Testis (tissue), 3 donors: Measurements from ENCODE around the gene SORCS3. TPM values are rescaled to one million over a fixed set of nuclear protein-coding genes. Genes with fewer than 3 reads are reported as not detected.

Experiments
- DNase-seq: peaks from one replicate; pipeline ENCODE4 v3.0.0-alpha.2; 2019
- H3K27ac ChIP-seq, 2 donors: fragments of 200-600 bp; sonication (generic); one replicate each; pipeline ENCODE4 v1.5.1; 2019
- H3K27me3 ChIP-seq: fragments of 200-600 bp; sonication (generic); one replicate; pipeline ENCODE4 v1.5.1; 2019
- H3K36me3 ChIP-seq: fragments of 200-600 bp; sonication (generic); one replicate; pipeline ENCODE4 v1.5.1; 2017; ENCODE audit warnings: low read depth; ENCODE audit errors: missing control alignments
- H3K4me1 ChIP-seq: fragments of 200-600 bp; sonication (generic); one replicate; pipeline ENCODE4 v1.5.1; 2019
- H3K4me3 ChIP-seq, 2 donors: fragments of 200-600 bp; sonication (generic); one replicate each; pipeline ENCODE4 v1.5.1; 2017 to 2019
- H3K9me3 ChIP-seq: fragments of 200-600 bp; sonication (generic); one replicate; pipeline ENCODE4 v1.5.1; 2017
- POLR2A ChIP-seq: fragments of 450-650 bp; IDR thresholded peaks from one replicate; pipeline ENCODE4 v1.6.1; 2017; ENCODE audit warnings: antibody characterized with exemption, mild to moderate bottlenecking, moderate library complexity
- WGBS, 2 donors: methylation state at CpG; one replicate each; pipeline ENCODE4 v1.1.5; 2018; 5-methylcytosine and 5-hydroxymethylcytosine counted together
- intact Hi-C: fragments of 100-400 bp; cut with DNase I; formaldehyde crosslinking; loops from one replicate; pipeline ENCODE4 v1.15.1; 2023; ENCODE audit warnings: low total_unique reads
- polyA plus RNA-seq: library from polyadenylated mRNA; stranded (reverse); fragments of 350-450 nt; fragmentation: Illumina TruSeq; extraction: RNeasy Lipid Tissue Mini Kit (QIAGEN cat#74804); gene quantifications from one replicate; pipeline ENCODE4 v1.2.3, GENCODE V29; 2014; ENCODE audit warnings: low read depth, low replicate concordance; ENCODE audit not compliant: insufficient read depth
- total RNA-seq, 2 donors: library from RNA; depleted of rRNA; stranded (reverse); fragments of >200 nt; gene quantifications; one replicate each; pipeline ENCODE4 v1.2.3, GENCODE V29; 2016
- TF ChIP-seq, protein P1 (sequence below), 3 experiments: fragments of 450-650 bp in 2 of 3; fragments of 200-600 bp in 1 of 3; sonication (generic) in 1 of 3; IDR thresholded peaks; one replicate each; pipeline ENCODE4 v1.5.1; 2016 to 2019; ENCODE audit warnings: antibody characterized with exemption in 3 of 3, mild to moderate bottlenecking in 2 of 3, moderate library complexity in 1 of 3

Gene SORCS3
- total and polyA plus RNA-seq, 3 donors from 2014 or later, result 1.3 to 2.2 (median 1.7) TPM

DNA sequence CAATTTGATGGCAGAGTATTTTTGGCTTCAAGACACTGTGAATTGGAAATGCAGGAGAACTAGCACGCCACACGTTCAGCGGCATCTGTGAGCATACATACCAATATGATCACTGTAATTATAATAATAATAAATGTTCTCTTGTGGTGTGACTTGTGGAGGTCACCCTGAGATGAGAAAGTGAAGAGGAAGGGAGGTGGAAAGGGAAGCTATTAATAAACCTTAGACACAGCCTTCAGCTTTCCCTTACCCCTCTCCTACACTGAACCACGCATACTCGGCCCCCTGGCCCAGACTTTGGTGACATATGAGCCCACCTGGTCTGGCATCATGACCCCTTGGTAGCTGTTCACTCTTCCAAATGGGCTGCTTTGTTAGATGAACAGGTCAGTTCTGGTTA lies 139.1 kb downstream of the SORCS3 start:
- WGBS, 2 donors, result 87 to 92% methylated on average over 5 of the region's 5 CpGs
- Histone ChIP-seq H3K27ac (no peak overlapping the region), H3K4me1 (no peaks in the 10 kb centered on the region), H3K9me3 (no peaks in the 10 kb centered on the region), H3K36me3 (no peaks in the 10 kb centered on the region), H3K4me3 (no peak overlapping the region), H3K27me3 (no peaks in the 10 kb centered on the region)
- intact Hi-C loops, result no loop called here
- DNase-seq, result no peak
- TF ChIP-seq POLR2A, result no peak
- TF ChIP-seq, protein P1, sequence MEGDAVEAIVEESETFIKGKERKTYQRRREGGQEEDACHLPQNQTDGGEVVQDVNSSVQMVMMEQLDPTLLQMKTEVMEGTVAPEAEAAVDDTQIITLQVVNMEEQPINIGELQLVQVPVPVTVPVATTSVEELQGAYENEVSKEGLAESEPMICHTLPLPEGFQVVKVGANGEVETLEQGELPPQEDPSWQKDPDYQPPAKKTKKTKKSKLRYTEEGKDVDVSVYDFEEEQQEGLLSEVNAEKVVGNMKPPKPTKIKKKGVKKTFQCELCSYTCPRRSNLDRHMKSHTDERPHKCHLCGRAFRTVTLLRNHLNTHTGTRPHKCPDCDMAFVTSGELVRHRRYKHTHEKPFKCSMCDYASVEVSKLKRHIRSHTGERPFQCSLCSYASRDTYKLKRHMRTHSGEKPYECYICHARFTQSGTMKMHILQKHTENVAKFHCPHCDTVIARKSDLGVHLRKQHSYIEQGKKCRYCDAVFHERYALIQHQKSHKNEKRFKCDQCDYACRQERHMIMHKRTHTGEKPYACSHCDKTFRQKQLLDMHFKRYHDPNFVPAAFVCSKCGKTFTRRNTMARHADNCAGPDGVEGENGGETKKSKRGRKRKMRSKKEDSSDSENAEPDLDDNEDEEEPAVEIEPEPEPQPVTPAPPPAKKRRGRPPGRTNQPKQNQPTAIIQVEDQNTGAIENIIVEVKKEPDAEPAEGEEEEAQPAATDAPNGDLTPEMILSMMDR (IDR thresholded peaks at IDR 0.05), result no peak

DNA sequence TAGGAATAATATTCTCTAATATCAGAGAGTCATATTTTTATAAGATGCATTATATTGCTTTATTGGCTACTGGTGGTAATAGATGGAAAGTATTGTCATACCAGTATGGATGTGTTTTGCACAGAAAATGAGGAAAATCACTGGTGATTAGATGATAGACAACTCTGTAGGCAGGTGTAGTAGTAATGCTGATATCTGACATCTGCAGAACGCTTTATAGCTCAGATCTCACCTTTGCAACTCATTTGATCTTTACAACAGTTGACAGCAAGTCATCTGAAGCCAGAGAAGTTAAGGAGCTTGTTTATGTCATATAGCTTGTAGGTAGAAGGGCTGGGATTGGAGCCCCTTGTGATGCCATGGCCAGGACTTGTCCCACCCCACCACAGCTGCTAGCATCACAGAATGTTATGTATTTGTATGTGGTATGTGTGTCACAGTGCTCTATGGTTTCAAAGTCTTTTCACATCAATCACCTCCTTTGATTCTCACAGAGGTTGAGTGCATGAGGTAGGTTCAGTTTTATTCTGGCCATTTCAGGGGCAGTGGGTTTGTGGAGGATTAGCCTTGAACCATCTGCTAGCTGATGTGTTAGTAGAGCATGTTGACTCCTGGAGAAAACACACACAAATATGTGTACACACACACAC lies 140.0 kb downstream of the SORCS3 start:
- intact Hi-C loops, result no loop called here
- TF ChIP-seq, protein P1 (IDR thresholded peaks at IDR 0.05), result no peak
- TF ChIP-seq POLR2A, result no peak
- Histone ChIP-seq H3K9me3 (no peaks in the 10 kb centered on the region), H3K36me3 (no peaks in the 10 kb centered on the region), H3K27ac (no peak overlapping the region), H3K27me3 (no peaks in the 10 kb centered on the region), H3K4me3 (no peak overlapping the region), H3K4me1 (no peaks in the 10 kb centered on the region)
- WGBS, 2 donors, result 78 to 91% methylated on average over 1 of the region's 1 CpG
- no peak for DNase-seq

DNA sequence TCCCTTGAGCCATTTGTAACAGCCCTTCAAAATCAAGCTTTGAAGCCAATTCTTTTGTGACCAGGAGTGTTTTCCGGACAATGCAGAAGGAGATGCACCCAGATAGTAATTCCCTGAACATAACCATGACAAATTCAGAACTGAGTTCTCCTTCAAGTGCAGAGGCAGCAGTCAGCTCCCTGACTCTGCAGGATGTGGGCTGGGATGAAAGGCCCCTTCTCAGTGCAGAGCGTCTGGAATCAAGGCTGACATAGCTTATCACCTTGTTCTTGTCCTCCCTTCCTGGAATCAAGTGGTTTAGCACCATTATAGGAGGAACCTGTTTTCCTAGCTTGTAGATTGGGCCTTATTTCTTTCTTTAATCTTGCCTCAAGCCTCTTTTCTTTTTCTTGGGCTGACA lies 143.4 kb downstream of the SORCS3 start:
- DNase-seq, result no peak
- no peak overlapping the region for H3K27ac ChIP-seq
- WGBS, 2 donors, result 69 to 81% methylated on average over 2 of the region's 2 CpGs
- no peak for TF ChIP-seq POLR2A
- TF ChIP-seq, protein P1 (IDR thresholded peaks at IDR 0.05), result no peak
- no peaks in the 10 kb centered on the region for H3K27me3 ChIP-seq
- intact Hi-C loops, result no loop called here
- H3K4me1 ChIP-seq, result no peaks in the 10 kb centered on the region
- H3K9me3 ChIP-seq, result no peaks in the 10 kb centered on the region
- H3K36me3 ChIP-seq, result no peaks in the 10 kb centered on the region
- H3K4me3 ChIP-seq, result no peak overlapping the region

DNA sequence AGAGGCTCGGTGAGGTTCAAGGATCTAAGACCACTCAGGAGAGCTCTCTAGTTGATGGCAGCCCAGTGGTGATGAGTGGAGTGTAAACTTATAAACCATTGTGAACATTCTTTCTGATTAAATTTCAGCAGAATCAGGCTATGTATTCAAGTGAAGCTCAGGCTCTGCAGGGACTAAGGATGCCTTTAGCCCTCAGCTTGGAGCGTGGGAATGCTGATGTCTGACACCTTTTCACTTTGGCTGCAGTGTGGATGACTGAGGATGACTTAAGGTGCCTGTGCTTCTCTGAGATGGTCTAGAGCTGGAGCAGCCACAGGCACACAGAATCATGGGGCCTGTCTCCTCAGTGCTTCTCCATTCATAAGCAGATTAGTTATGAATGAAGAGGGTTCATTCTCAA lies 150.4 kb downstream of the SORCS3 start:
- intact Hi-C loops, result no loop called here
- Histone ChIP-seq H3K36me3 (no peaks in the 10 kb centered on the region), H3K9me3 (no peaks in the 10 kb centered on the region), H3K27me3 (no peaks in the 10 kb centered on the region), H3K4me1 (no peaks in the 10 kb centered on the region), H3K27ac (no peak overlapping the region), H3K4me3 (no peak overlapping the region)
- no peak for DNase-seq
- TF ChIP-seq, protein P1 (IDR thresholded peaks at IDR 0.05), result no peak
- no peak for TF ChIP-seq POLR2A
- 79 to 91% methylated on average over 2 of the region's 2 CpGs for WGBS, 2 donors

DNA sequence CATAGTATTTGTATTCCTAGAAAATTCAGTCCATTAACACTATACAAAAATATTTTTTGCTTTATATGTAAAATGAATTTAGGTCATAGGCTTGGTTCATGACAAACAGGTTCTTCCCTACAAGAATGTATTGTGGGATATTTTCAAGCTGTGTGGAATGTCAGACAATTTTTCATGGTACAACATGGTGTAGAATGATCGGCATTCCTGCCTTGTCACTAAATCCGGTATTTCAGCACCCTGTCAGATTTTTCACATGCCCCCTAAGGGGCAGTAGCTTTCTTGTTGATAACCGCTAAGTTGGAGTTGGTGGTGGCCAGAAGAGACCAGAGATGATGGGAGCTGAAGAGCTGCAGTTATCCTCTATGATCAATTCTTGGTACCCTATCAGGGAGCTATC lies 154.3 kb downstream of the SORCS3 start:
- H3K9me3 ChIP-seq, result no peaks in the 10 kb centered on the region
- no peak for TF ChIP-seq POLR2A
- TF ChIP-seq, protein P1 (IDR thresholded peaks at IDR 0.05), result no peak
- H3K4me1 ChIP-seq, result no peaks in the 10 kb centered on the region
- H3K27me3 ChIP-seq, result no peaks in the 10 kb centered on the region
- intact Hi-C loops, result no loop called here
- H3K4me3 ChIP-seq, result no peak overlapping the region
- no peak for DNase-seq
- WGBS, 2 donors, result 92 to 94% methylated on average over 3 of the region's 3 CpGs
- H3K36me3 ChIP-seq, result no peaks in the 10 kb centered on the region
- H3K27ac ChIP-seq, result no peak overlapping the region
